DMS153 treated with DMSO at 0.1 percent for 48 hours (cell line): ENCODE data around the gene ACAP2.
"Not testable (repeated sequence)": the region's sequence is repeated elsewhere in the genome, so short reads cannot be mapped to it uniquely, and the experiment has no call there.

ENCODE experiments used
- DNase-seq: peaks from one replicate; lab custom pipeline; 2025; ENCODE audit not compliant: unreplicated experiment; lab: John Stamatoyannopoulos, UW

ACAP2 gene

GRCh38 chr3:195442573-195443390 is at the start of gene ACAP2:
Gene ACAP2, minus strand, starts transcription at chr3:195443020. Its CDS starts 173 bp downstream, at chr3:195442847.
- DNase-seq, result peak; percentile 99

DNA sequence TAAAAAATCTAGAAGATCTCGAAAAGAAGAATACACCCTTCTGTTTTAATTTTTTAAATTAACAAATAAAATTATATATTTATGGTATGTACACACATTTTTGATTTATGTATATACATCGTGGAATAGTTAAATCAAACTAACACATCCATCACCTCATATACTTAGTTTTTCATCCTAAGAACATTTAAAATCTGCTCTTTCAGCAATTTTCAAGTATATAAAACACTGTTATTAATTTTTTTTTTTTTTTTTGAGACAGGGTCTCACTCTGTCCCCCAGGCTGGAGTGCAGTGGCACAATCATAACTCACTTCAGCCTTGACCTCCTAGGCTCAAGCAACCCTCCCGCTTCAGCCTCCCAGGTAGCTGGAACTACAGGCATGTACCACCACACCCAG is 32.8 kb upstream of the ACAP2 start:
- DNase-seq, result no peak

DNA sequence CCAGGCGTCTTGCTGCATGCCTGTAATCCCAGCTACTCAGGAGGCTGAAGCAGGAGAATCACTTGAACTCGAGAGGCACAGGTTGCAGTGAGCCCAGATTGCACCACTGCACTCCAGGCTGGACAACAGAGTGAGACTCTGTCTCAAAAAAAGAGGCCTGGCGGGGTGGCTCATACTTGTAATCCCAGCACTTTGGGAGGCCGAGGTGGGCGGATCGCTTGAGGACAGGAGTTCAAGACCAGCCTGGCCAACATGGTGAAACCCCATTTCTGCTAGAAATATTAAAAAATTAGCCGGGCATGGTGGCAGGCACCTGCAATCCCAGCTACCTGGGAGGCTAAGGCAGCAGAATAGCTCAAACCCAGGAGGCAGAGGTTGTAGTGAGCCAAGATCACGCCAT is 32.3 kb upstream of the ACAP2 start:
- DNase-seq, result not testable (repeated sequence)

GRCh38 chr3:195468841-195469240 is 26.0 kb upstream of the ACAP2 start:
- DNase-seq, result no peak

- DNase-seq, result no peak
Observed at GRCh38 chr3:195468391-195468776, 25.6 kb upstream of the ACAP2 start.

- DNase-seq, result no peak
Observed at GRCh38 chr3:195467641-195468390, 25.0 kb upstream of the ACAP2 start.

DNA sequence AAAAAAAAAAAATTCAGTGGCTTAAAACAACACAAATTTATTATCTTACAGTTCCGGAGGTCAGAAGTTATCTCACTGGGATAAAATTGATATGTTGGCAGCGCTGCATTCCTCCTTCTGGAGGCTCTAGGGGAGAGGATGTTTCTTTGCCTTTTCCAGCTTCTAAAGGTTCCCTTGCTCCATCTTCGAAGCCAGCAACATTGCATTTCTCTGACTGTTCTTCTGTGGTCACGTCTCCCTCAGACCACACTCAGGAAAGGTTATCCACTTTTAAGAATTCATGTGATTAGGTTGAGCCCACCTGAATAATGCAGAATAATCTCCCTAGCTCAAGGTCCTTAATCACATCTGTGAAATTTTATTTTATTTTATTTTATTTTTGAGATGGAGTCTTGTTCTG is 23.4 kb upstream of the ACAP2 start:
- no peak for DNase-seq

DNA sequence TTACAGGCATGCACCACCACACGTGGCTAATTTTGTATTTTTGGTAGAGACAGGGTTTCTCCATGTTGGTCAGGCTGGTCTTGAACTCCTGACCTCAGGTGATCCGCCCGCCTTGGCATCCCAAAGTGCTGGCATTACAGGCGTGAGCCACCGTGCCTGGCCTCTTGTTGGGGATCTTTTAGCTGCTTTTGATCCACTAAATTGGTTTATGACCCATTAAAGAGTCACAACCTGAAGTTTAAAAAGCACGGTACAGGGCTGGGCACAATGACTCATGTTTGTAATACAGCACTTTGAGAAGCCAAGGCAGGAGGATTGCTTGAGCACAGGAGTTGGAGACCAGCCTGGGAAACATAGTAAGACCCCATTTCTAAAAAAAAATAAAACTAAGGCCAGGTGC is 20.1 kb upstream of the ACAP2 start:
- DNase-seq, result not testable (repeated sequence)

DNA sequence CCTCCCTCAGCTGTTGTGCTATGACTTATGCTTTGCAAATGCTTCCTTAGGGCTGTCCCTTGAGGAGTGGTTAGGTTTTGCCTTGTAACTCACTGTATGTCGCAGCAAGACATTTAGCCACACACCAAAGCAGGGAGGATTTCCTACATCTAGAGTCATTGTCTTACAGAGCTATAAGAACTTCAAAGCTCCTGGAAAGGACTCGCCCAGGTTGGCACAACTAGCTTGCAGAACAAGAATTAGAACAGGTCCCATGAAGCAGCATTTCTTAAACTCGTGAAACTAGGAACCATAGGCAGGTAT is 19.4 kb upstream of the ACAP2 start:
- no peak for DNase-seq

DNA sequence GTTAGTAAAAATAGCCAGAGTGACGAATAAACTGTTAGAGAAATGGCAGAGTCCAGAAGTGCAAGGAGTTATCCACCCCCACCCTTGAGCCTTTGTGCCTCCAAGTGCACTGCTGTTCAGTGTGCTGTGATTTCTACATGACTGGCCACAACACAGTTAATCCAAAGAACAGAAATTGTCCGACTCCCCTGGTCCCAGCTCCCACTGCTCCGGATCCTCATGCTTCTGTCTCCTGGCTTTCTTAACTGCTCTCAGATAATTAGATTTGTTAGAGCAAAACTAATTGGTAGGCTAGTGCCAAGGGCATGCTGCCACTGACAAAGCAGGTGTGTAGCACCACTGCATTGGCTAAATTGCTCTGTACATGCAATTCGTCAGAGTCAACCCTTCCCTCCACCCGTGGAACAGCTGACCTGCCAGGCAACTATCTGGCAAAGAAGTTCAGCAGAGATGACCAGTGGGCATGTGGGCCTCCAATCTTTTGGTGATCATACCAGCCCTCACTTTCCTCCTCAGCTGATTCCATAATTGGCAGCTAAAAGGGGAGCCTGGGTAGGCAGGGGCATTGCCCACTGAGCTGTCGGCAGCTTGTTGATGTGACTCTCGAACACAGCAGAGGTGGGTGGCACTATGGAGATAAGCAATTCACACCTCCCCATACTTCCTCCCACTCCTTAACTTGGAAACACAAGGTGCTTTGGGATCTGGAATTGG is 18.9 kb upstream of the ACAP2 start:
- DNase-seq, result no peak

DNA sequence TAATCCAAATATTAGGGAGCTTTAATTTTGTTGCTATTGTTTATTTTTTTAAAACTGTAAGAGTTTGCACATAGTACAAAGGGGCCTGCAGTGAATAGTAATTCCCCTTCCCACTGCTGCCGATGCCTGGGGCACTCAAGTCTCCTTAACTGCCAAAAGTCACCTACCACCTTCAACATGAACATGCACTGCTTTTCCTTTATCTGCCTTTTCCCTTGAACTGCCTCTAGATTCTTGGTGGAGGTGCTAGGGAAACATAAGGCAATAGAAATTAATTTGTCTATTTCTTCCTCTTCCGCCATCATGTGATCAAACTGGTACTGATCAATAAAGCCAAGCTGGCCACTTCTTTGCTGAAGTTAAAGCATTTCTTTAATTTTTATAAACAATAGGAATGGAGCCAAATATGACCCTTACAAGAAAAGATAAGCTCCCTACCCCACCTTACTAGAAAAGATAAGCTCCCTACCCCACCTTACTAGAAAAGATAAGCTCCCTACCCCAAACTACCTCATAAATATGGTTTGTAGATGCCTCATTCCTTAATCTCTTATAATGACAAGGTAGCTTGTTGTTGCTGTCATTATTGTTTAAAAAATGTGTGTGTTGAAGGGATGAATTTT is 17.4 kb upstream of the ACAP2 start:
- no peak for DNase-seq

DNA sequence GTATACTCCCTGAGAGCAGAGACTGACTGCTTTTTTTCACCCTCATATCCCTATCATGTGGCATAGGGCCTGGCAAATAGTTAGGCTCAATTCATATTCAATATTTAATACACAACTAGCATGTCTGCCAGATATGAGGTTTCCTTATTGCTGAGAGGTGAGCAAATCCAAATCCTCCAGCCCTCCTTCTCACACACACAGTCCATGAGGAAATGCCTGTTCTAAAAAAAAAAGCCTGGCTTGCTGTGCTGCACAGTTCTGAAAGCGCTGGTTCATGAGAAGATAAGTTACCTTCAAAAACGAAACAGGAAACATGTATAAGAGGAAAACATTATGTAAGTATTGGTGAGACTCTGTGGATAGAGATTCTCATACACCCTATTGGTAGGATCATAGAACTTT is 15.5 kb upstream of the ACAP2 start:
- DNase-seq, result peak; percentile 32

DNA sequence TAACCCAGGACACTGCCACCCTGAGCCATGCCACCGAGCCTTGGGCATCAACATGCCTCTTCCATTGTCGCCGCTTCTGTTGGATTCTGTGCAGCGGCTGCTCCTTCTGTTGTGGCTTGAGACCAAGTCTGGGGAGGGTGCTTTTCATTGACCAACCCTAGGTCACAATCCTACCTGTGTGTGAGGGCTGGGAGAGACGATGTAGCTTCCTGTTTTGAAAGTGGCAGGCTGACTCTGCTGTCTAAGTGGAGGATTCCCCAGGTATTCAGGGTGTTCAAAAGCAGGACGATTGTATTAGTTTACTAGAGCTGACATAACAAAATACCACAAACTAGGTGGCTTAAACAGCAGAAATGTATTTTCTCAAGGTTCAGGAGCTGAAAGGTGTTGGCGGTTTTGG is 13.0 kb upstream of the ACAP2 start:
- DNase-seq, result no peak

- no peak for DNase-seq
Observed at GRCh38 chr3:195453236-195453635, 10.4 kb upstream of the ACAP2 start.

- peak; percentile 45 for DNase-seq
Observed at GRCh38 chr3:195451373-195452015, 8.7 kb upstream of the ACAP2 start.

- no peak for DNase-seq
Observed at GRCh38 chr3:195450731-195451229, 8.0 kb upstream of the ACAP2 start.

- DNase-seq, result no peak
Observed at GRCh38 chr3:195448205-195448875, 5.5 kb upstream of the ACAP2 start.

DNA sequence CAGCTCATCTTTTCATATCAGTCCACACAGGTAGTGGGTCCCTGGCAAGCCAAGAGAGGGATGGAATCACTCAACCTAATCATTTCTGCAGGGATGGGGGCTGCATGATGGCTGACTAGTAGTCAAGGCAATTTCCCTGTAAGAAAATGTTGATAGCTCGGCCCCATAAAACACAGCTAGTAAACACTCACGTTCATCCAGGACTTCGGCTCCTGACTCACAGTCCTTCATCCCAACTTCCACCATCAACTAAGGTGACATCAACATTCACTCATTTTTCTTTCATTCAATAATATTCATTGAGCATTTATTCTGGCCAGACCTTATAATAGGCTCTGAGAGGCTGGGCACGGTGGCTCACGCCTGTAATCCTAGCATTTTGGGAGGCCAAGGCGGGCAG is 4.4 kb upstream of the ACAP2 start:
- DNase-seq, result no peak

DNA sequence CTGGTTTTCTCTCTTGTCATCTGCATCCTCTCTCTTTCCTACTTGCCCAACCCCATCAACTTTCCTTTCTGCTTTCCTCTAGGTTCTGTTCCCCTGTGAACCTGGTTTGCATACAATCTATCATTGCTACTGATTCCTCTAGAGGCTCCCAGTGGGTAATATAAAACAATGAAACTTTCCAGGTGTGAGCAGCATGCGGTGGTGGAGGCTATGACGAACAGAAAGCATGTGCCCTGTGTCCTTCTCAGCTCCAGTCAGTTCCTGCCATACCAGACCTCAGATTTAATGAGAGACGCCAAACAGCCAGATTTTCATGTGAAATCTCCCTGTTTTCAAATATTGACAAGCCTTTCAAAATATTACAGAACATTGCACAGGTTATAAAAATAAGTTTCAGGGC is 3.5 kb upstream of the ACAP2 start:
- no peak for DNase-seq

DNA sequence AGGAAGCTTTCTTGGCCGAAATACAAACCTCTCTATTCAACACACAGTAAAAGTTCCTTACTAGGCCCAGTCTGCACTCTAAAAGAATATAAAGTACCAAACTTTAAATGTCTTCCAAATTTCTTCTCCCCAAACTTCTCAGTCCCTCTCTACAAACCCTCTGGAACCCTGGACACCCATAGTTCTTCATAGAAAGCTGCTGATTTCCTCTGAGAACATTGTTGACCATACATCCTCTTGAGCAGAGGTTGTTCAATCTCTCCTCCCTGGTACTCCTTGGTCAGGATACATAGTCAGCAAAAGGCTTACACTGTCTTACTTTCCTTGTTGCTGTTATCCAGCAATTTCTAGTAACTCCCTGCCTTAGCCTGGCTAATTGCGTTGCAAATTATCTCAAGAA is 3.1 kb upstream of the ACAP2 start:
- no peak for DNase-seq
